ENCODE measurements around the gene SDE2.

The SDE2 gene

GRCh38 chr1:225999227-225999911 lies at the start of gene SDE2:
SDE2 (minus strand) TSS chr1:225999343; CDS start chr1:225999312, 31 bp downstream.
- H3K4me3 Mint-ChIP-seq: peak within 1 kb of the TSS; percentile 98
- H3K9me3 Mint-ChIP-seq: no peaks in the 10 kb centered on the region
- H3K27ac Mint-ChIP-seq: peak within 1 kb of the TSS; percentile 98
- peaks cover 18% of the 10 kb centered on the region for H3K36me3 Mint-ChIP-seq (ENCODE audit: low read depth)
- H3K27me3 Mint-ChIP-seq (ENCODE audit: low read depth): no peaks in the 10 kb centered on the region
- H3K4me1 Mint-ChIP-seq (ENCODE audit: low read depth): peaks cover 49% of the 10 kb centered on the region

- no peaks in the 10 kb centered on the region for H3K4me1 Mint-ChIP-seq (ENCODE audit: low read depth)
- no peaks in the 10 kb centered on the region for H3K9me3 Mint-ChIP-seq
- H3K36me3 Mint-ChIP-seq (ENCODE audit: low read depth): no peaks in the 10 kb centered on the region
- no peak overlapping the region for H3K27ac Mint-ChIP-seq
- H3K4me3 Mint-ChIP-seq: no peak overlapping the region
- peaks cover 10% of the 10 kb centered on the region for H3K27me3 Mint-ChIP-seq (ENCODE audit: low read depth)
Measured at GRCh38 chr1:226048886-226049285, 49.7 kb upstream of the SDE2 start.

- no peaks in the 10 kb centered on the region for H3K36me3 Mint-ChIP-seq (ENCODE audit: low read depth)
- H3K27ac Mint-ChIP-seq: no peak overlapping the region
- no peaks in the 10 kb centered on the region for H3K4me1 Mint-ChIP-seq (ENCODE audit: low read depth)
- H3K4me3 Mint-ChIP-seq: no peak overlapping the region
- H3K9me3 Mint-ChIP-seq: no peaks in the 10 kb centered on the region
- H3K27me3 Mint-ChIP-seq (ENCODE audit: low read depth): peaks cover 10% of the 10 kb centered on the region
Measured at GRCh38 chr1:226047495-226047894, 48.4 kb upstream of the SDE2 start.

GRCh38 chr1:226046240-226046639 lies 47.1 kb upstream of the SDE2 start:
- Mint-ChIP-seq H3K27me3 (ENCODE audit: low read depth) (peaks cover 10% of the 10 kb centered on the region), H3K27ac (no peak overlapping the region), H3K36me3 (ENCODE audit: low read depth) (no peaks in the 10 kb centered on the region), H3K4me3 (no peak overlapping the region), H3K4me1 (ENCODE audit: low read depth) (no peaks in the 10 kb centered on the region), H3K9me3 (no peaks in the 10 kb centered on the region)

- H3K36me3 Mint-ChIP-seq (ENCODE audit: low read depth): no peaks in the 10 kb centered on the region
- no peaks in the 10 kb centered on the region for H3K4me1 Mint-ChIP-seq (ENCODE audit: low read depth)
- H3K9me3 Mint-ChIP-seq: no peaks in the 10 kb centered on the region
- no peak overlapping the region for H3K27ac Mint-ChIP-seq
- H3K27me3 Mint-ChIP-seq (ENCODE audit: low read depth): peaks cover 10% of the 10 kb centered on the region
- no peak overlapping the region for H3K4me3 Mint-ChIP-seq
Measured at GRCh38 chr1:226044514-226045101, 45.5 kb upstream of the SDE2 start.

GRCh38 chr1:226041419-226041818 lies 42.3 kb upstream of the SDE2 start:
- Mint-ChIP-seq H3K4me1 (ENCODE audit: low read depth) (no peaks in the 10 kb centered on the region), H3K36me3 (ENCODE audit: low read depth) (no peaks in the 10 kb centered on the region), H3K4me3 (no peak overlapping the region), H3K27me3 (ENCODE audit: low read depth) (peaks cover 9% of the 10 kb centered on the region), H3K9me3 (no peaks in the 10 kb centered on the region), H3K27ac (no peak overlapping the region)

GRCh38 chr1:226038661-226039060 lies 39.5 kb upstream of the SDE2 start:
- H3K4me1 Mint-ChIP-seq (ENCODE audit: low read depth): no peaks in the 10 kb centered on the region
- H3K27ac Mint-ChIP-seq: no peak overlapping the region
- H3K4me3 Mint-ChIP-seq: no peak overlapping the region
- no peaks in the 10 kb centered on the region for H3K9me3 Mint-ChIP-seq
- peaks cover 4% of the 10 kb centered on the region for H3K27me3 Mint-ChIP-seq (ENCODE audit: low read depth)
- no peaks in the 10 kb centered on the region for H3K36me3 Mint-ChIP-seq (ENCODE audit: low read depth)

GRCh38 chr1:226035915-226036314 lies 36.8 kb upstream of the SDE2 start:
- no peaks in the 10 kb centered on the region for H3K4me1 Mint-ChIP-seq (ENCODE audit: low read depth)
- no peaks in the 10 kb centered on the region for H3K36me3 Mint-ChIP-seq (ENCODE audit: low read depth)
- H3K4me3 Mint-ChIP-seq: no peak overlapping the region
- H3K9me3 Mint-ChIP-seq: no peaks in the 10 kb centered on the region
- peaks cover 4% of the 10 kb centered on the region for H3K27me3 Mint-ChIP-seq (ENCODE audit: low read depth)
- H3K27ac Mint-ChIP-seq: no peak overlapping the region

GRCh38 chr1:226034482-226034881 lies 35.3 kb upstream of the SDE2 start:
- H3K4me1 Mint-ChIP-seq (ENCODE audit: low read depth): no peaks in the 10 kb centered on the region
- H3K36me3 Mint-ChIP-seq (ENCODE audit: low read depth): no peaks in the 10 kb centered on the region
- H3K27me3 Mint-ChIP-seq (ENCODE audit: low read depth): peaks cover 4% of the 10 kb centered on the region
- H3K9me3 Mint-ChIP-seq: no peaks in the 10 kb centered on the region
- no peak overlapping the region for H3K27ac Mint-ChIP-seq
- H3K4me3 Mint-ChIP-seq: no peak overlapping the region

- Mint-ChIP-seq H3K36me3 (ENCODE audit: low read depth) (no peaks in the 10 kb centered on the region), H3K9me3 (no peaks in the 10 kb centered on the region), H3K27ac (no peak overlapping the region), H3K4me1 (ENCODE audit: low read depth) (no peaks in the 10 kb centered on the region), H3K4me3 (no peak overlapping the region), H3K27me3 (ENCODE audit: low read depth) (peaks cover 4% of the 10 kb centered on the region)
Measured at GRCh38 chr1:226033991-226034390, 34.8 kb upstream of the SDE2 start.

GRCh38 chr1:226033582-226033981 lies 34.4 kb upstream of the SDE2 start:
- Mint-ChIP-seq H3K4me3 (no peak overlapping the region), H3K27ac (no peak overlapping the region), H3K4me1 (ENCODE audit: low read depth) (no peaks in the 10 kb centered on the region), H3K9me3 (no peaks in the 10 kb centered on the region), H3K27me3 (ENCODE audit: low read depth) (peaks cover 4% of the 10 kb centered on the region), H3K36me3 (ENCODE audit: low read depth) (no peaks in the 10 kb centered on the region)

GRCh38 chr1:226029568-226030225 lies 30.6 kb upstream of the SDE2 start:
- Mint-ChIP-seq H3K4me3 (no peak overlapping the region), H3K9me3 (no peaks in the 10 kb centered on the region), H3K4me1 (ENCODE audit: low read depth) (peaks cover 4% of the 10 kb centered on the region), H3K36me3 (ENCODE audit: low read depth) (no peaks in the 10 kb centered on the region), H3K27ac (no peak overlapping the region), H3K27me3 (ENCODE audit: low read depth) (no peaks in the 10 kb centered on the region)

GRCh38 chr1:226029093-226029496 lies 30.0 kb upstream of the SDE2 start:
- Mint-ChIP-seq H3K4me1 (ENCODE audit: low read depth) (peaks cover 4% of the 10 kb centered on the region), H3K27me3 (ENCODE audit: low read depth) (no peaks in the 10 kb centered on the region), H3K9me3 (no peaks in the 10 kb centered on the region), H3K36me3 (ENCODE audit: low read depth) (no peaks in the 10 kb centered on the region), H3K27ac (no peak overlapping the region), H3K4me3 (no peak overlapping the region)

- H3K27ac Mint-ChIP-seq: no peak overlapping the region
Measured at GRCh38 chr1:226027538-226028217, 28.5 kb upstream of the SDE2 start.

GRCh38 chr1:226026833-226027232 lies 27.7 kb upstream of the SDE2 start:
- H3K4me3 Mint-ChIP-seq: no peak overlapping the region
- no peak overlapping the region for H3K27ac Mint-ChIP-seq
- H3K27me3 Mint-ChIP-seq (ENCODE audit: low read depth): peaks cover 2% of the 10 kb centered on the region
- H3K9me3 Mint-ChIP-seq: no peaks in the 10 kb centered on the region
- H3K4me1 Mint-ChIP-seq (ENCODE audit: low read depth): peaks cover 4% of the 10 kb centered on the region
- no peaks in the 10 kb centered on the region for H3K36me3 Mint-ChIP-seq (ENCODE audit: low read depth)

More at GRCh38 chr1:226027538-226028217, 28.5 kb upstream of the SDE2 start:
- Mint-ChIP-seq H3K4me1 (ENCODE audit: low read depth) (peaks cover 4% of the 10 kb centered on the region), H3K36me3 (ENCODE audit: low read depth) (no peaks in the 10 kb centered on the region), H3K27me3 (ENCODE audit: low read depth) (no peaks in the 10 kb centered on the region), H3K4me3 (no peak overlapping the region), H3K9me3 (no peaks in the 10 kb centered on the region)
